RCC 7860 (cell line): Measurements from ENCODE around the gene ANKRD52.
A peak's percentile ranks its signal among the peaks of the same experiment; 100 is the strongest.
"Not testable (repeated sequence)": the region's sequence is repeated elsewhere in the genome, so short reads cannot be mapped to it uniquely, and the experiment has no call there.

ENCODE experiments used
- DNase-seq: peaks from one replicate; pipeline ENCODE4 v3.0.0-alpha.2; 2015; ENCODE audit warnings: low spot score
- FAIRE-seq: peaks from 2 replicates; lab custom pipeline; 2012; peaks lifted over from hg19 to GRCh38; lab: Jason Lieb, UNC

The ANKRD52 gene

DNA sequence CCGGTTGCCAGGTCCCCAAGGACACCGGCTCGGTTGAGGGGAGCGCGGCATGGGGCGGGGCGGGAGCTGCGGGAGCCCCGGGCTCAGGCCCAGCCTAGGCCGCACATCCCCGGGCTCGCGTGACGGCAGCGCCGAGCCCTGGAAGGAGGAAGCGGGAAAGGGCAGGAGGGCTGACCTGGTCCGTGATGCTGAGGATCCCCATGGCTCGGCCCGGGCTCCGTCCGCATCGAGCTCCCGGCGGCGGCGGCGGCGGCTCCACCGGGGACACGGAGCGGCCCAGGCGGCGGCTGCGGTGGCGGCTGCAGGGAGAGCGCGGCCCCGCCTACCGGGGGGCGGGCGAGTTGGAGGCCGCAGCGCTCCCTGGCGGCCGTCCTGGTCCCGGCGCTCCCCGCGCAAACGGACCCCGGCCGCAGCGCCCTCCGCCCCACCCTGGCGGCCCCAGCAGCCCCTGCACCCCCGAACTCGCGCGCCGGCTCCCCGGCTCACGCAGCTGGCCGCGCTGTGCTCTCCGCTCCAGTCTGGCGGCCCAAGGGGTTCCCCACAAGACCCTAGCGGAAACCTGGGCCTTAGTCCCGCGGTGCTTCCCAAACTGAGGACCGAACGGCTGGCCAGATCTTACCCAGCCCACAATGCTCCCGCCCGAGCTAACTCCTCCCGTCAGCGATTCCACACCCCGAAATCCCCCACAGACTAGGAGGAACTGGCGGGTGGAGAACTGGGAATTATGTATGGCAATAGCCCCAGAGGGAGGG, at the start of gene ANKRD52:
Gene ANKRD52, minus strand, starts transcription at position 317 of the 752 bp plus-strand sequence. Its CDS starts 115 bp downstream, at position 202.
- FAIRE-seq (no peak), DNase-seq (peak; percentile 17)

DNA sequence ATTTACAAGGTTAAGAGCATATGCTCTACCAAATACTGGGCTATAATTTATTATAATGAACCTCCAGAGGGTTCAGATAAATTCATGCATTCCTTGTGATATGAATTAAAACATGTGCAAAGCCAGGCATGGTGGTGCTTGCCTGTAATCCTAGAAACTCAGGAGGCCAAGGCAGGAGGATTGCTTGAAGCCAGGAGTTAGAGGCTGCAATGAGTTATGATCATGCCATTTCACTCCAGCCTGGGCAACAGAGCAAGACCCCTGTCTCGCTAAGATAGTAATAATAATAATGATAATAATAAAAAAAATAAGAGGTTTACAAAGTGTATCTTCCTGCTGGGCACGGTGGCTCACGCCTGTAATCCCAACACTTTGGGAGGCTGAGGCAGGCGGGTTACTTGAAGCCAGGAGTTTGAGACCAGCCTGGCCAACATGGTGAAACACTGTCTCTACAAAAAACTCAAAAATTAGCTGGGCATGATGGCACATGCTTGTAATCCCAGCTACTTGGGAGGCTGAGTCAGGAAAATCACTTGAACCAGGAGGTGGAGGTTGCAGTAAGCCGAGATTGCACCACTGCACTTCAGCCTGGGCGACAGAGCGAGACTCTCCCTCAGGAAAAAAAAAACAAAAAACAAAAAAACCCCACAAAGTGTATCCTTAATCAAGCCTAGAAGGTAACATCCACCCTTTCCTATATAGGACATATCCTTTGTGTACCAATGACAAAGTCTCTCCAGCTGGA, 49.2 kb upstream of the ANKRD52 start:
- DNase-seq (no peak), FAIRE-seq (no peak)

DNA sequence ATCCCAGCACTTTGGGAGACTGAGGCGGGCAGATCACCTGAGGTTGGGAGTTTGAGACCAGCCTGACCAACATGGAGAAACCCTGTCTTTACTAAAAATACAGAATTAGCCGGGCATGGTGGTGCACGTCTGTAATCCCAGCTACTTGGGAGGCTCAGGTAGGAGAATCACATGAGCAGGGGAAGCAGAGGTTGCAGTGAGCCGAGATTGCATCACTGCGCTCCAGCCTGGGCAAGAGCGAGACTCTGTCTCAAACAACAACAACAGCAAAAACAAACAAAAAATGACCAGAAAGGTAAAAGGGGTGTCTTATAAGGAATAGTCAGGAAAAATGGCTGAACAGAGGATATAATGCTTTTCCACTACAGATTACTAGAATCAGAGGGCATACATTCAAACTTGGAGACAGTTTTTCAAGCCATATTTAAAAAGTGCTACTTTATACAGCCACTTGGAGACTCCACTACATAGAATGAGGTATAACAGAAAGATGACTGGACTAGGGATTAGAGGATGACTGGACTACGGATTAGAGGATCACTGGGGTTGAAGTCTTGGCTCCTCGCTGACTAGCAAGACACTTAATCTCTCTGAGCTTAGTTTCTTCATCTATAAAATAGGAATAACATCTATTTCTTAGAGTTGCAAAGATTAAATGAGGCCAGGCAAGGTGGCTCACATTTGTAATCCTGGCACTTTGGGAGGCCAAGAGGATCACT, 46.8 kb upstream of the ANKRD52 start:
- FAIRE-seq = no peak

DNA sequence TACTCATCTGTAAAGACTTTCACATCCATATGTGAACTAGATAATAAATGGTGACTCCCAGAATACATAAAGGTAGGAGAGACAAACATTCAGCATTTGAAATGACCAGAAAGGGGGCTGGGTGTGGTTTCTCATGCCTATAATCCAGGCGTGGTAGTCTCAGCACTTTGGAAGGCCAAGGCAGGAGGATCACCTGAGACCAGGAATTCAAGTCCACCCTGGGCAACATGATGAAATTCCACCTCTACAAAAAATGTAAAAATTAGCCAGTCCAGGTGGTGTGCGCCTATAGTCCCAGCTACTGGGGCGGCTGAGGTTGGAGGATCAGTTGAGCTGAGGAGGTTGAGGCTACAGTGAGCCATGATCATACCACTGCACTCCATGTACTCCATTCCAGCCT, 46.1 kb upstream of the ANKRD52 start:
- no peak for FAIRE-seq
- no peak for DNase-seq

More for the DNA sequence above, 46.8 kb upstream of the ANKRD52 start:
- DNase-seq = no peak

DNA sequence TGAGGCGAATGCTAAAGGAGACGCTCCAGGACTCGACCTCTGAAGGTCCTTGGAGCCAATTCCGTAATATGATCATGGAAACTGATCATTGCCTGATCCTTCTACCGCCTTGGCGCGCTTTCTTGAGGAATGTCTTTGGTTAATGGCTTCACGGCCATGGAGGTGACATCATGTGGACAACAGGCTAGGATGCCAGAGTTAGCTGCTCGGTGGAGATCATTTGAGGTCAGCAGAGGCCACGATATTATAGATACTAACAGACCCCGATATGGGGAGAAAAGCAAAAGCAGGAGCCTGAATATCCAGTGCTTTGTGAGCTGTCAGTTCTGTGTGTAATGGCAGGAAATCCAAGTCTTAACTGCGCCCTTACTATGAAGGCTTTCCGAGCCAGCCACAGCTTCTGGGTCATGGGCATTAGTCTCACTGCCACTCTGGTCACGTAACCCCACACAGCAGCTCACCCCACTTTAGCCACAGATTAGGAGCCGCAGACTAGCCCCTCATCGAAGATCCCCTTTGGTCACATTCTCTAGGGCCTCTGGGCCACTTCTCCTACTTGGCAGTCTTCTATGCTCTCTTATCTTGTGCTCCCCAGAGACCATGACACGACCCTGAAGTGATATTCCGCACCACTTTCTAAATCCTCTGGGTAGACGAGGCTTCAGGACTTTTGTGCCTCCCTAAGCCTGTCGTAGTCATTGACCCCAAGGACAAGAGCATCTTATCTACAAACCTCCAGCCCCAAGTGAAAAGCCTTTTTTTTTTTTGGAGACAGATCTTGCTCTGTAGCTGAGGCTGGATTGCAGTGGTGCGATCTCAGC, 42.7 kb upstream of the ANKRD52 start:
- DNase-seq (no peak), FAIRE-seq (no peak)

DNA sequence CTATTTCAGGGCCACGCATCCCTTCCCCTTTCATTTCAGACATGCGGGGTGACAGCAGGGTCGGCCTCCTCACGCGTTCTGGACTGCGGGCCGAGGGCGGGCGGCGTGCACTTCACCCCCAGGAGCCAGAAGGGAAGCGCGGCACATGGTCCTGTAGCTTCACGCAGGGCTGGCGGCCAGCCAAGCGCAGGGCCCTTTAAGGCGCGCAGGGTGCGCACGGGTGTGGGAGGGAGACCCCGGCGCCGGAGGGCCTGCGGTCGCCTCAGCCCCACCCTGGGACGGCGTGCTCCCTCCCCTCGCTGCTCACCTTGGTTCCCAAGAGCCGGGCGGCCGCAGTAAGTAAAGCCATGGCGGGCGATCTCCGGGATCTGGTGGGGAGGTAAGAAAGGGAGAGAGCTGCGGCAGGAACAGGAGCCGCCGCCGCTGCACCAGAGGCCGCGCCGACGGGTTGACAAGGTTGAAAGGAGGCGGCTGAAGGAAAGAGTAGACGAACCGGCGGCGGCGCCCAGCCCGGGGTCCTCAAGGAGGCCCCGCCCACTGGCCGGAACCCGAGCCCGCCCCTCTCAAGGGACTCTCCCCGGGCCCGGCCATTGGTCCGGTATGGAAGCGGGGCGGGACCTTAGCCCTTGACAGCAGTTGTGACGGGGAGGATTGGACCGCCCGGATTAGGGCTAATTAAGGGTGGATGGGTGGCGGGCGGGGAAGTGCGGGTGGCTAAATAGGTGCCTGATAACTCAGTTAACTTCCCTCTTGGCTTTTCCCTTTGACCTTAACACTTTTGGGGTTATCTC, 41.9 kb upstream of the ANKRD52 start, which contains the start of gene CS:
Gene CS, minus strand, starts transcription at position 478 of the 791 bp plus-strand sequence. Its CDS starts 129 bp downstream, at position 349.
- DNase-seq (peak; percentile 91), FAIRE-seq (peak; percentile 72)

DNA sequence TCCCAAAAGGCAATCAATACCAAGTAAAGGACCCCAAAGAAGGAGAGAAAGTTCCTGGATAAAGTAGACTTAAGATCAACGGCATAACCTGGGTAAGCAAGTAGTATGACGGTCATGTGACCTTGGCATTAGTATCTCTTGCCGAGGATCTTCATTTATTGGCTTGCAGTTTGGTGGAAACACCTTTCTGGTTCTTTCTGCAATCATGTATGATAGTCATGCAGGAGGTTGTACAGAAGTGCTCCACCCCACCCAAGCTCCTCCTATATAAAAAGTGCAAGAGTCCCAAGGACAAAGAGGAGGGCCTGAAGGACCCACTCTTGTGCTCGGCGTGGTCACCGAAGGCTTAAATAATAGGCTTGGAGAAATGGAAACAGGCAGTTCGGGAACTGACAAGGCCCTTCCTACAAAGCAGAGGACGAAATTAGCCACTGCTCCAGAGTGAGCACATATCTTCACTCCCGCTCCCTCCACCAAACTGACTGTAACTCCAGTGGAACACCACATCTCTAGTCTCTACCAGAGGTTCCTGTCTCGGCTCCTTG, 41.2 kb upstream of the ANKRD52 start:
- no peak for FAIRE-seq
- DNase-seq = no peak

DNA sequence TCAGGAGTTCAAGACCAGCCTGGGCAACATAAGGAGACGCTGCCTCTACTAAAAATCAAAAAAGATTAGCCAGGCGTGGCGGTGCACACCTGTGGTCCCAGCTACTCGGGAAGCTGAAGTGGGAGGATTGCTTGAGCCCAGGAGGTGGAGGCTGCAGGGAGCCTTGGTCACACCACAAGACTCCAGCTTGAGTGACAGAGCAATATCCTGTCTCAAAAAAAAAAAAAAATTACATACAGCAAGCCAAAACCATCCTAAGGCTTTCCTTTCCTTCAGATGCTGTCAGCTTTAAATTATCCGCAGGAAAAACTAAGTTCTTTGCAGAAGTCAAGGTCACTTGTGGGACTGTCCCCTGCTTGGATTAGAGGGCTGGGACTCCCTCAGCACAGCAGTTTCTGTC, 40.6 kb upstream of the ANKRD52 start:
- FAIRE-seq (no peak), DNase-seq (no peak)

DNA sequence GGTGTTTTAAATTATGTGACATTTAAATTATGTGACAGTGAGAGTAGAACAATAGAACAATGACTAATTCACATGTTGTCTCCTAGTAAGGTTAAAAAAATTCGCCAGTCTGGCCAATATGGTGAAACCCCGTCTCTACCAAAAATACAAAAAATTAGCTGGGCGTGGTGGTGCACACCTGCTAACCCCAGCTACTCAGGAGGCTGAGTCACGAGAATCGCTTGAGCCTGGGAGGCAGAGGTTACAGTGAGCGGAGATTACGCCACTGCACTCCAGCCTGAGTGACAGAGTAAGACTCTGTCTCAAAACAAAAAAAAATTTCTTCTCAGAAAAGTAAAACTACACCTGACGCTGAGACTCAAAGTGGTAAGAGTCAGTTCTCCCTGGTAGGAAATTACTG, 39.2 kb upstream of the ANKRD52 start:
- DNase-seq (no peak), FAIRE-seq (no peak)

DNA sequence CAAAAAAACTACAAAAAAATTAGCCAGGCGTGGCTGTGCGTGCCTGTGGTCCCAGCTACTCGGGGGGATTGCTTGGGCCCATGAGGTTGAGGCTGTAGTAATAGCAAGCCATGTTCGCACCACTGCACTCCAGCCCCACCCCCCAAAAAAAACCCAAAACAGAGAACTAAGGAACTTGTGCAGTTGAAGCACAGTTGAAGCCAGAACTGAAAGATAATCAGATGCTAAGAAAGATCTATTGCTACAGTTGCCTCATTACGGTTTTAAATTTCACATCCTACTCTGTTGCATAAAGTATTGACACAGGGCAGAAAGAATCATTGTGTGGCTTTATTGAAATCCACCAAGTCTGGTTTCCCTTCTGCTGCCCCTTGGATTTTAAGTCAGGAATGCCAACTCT, 38.1 kb upstream of the ANKRD52 start:
- DNase-seq = no peak

DNA sequence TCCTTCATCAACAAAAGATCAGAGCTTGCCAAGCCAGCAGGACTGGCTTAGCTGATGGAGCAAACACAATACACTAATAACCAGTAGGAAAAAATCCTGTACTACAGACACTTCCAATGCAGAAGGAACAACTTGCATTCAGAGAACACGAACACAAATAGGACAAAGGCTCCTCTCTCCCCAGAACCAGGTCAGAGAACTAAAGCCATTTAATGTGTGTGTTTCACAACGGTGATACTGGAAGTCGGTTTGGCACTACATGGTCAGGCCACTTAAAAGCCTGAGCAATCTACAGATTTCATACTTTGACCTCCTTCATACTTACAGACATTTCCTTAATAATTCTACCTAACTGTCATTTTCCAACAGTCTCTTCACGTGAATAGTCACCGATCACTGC, 35.6 kb upstream of the ANKRD52 start:
- no peak for FAIRE-seq
- DNase-seq = no peak

More for the DNA sequence above, 38.1 kb upstream of the ANKRD52 start:
- FAIRE-seq = no peak

DNA sequence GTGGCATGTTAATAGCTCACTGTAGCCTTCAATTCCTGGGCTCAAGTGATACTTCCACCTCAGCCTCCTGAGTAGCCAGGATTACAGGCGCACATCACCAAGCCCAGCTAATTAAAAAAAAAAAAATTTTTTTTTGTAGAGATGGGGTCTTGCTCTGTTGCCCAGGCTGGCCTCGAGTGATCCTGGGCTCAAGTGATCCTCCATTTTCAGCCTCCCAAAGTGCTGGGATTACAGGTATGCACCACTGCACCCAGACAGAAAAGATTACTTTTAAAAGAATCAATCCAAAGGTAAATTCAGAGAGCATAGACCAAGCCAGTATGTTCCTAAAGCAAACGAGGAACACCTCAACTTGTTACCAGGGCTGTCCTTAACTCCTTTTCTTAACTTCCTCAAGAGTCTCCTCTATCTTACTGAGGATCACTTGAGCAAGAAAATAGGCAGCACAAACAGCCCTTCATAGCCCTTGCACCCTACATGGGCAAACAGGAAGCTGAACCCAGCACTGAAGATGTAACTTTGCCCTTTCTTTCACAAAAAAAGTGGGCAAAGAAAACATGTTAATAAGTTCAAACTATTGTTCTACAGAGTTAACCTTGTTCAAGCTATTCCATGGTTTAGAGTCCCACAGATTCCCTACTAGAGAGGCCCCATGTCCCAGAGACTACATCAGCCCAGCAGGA, 30.7 kb upstream of the ANKRD52 start:
- no peak for FAIRE-seq

DNA sequence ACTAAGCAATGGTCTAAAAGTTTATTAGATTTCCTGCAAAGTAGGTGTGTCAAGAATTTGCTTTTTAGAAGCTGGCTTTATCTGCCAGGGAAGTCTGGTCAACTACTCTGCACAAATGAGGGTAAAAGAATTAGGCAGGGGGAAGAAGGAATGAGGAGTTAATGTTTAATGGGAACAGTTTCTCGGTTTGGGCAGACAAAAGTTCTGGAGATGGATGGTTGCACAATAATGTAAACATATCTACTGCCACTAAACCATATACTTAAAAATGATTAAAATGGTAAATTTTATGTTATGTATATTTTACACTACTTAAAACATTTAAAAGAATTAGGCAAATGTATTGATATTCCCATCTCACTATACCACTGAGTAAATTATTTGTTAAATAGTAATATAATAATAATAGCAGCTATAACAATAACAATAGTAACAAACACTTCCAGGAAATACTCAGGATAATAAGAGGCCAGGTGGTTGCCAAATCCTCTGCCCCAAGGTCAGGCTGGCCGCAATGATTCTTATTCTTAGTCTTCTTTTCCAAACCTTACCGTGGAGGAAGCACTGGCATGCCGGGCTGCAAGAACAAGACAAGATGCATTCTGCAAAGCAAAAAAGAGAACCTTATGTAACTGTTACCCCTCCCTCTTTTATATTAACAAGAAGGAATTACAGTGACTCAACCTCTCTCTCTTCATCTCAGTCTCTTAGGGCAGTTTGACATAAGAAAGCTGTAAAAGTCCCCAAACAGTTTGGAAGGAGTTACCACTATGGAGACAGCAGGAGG, 28.1 kb upstream of the ANKRD52 start:
- DNase-seq (no peak), FAIRE-seq (no peak)

More for the DNA sequence above, 30.7 kb upstream of the ANKRD52 start:
- no peak for DNase-seq

DNA sequence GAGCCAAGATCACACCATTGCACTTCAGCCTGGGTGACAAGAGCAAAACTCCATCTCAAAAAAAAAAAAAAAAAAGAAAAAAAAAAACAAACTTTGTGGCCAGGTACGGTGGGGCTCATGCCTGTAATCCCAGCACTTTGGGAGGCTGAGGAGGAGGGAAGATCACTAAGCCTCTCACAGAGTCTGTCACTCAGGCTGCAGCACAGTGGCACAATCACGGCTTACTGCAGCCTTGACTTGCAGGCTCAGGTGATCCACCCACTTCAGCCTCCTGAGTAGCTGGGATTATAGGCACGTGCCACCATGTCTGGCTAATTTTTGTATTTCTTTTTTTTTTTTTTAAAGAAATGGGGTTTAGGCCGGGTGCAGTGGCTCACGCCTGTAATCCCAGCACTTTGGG, 26.1 kb upstream of the ANKRD52 start:
- DNase-seq, FAIRE-seq: not testable (repeated sequence)

DNA sequence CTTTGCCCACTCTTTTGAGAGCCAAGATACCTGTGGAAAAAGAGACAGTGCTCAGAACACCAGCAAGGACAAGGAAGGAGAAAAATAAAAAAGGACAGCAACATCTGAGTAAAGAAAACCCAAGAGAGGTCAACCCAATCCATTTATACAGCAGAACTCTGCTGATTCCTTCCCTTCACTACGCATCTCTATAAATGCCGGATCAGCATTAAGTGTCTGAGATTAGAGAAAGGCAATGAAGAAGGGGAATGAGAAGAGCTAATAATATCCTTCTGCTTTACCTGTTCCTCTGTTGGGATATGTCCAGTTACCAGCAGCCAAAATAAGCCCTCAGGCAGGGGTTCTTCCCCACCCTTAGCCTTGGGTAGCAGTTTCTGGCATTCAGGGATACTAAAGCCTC, 24.4 kb upstream of the ANKRD52 start:
- no peak for FAIRE-seq

DNA sequence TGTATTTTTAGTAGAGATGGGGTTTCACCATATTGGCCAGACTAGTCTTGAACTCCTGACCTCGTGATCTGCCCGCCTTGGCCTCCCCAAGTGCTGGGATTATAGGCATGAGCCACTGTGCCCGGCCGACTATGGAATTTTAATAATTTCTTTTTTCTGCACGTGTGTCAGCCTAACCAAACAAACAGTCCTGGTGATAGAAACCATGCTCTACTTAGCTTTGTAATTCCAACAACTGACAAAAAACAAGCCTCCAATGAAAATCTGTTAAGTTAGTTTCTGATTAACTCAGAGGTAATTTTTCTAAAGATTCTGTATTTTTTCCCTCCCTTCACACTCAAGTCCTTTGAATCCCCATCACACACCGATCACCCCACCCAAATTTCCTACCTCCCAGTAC, 23.8 kb upstream of the ANKRD52 start:
- FAIRE-seq = no peak

More for the DNA sequence above, 24.4 kb upstream of the ANKRD52 start:
- no peak for DNase-seq

DNA sequence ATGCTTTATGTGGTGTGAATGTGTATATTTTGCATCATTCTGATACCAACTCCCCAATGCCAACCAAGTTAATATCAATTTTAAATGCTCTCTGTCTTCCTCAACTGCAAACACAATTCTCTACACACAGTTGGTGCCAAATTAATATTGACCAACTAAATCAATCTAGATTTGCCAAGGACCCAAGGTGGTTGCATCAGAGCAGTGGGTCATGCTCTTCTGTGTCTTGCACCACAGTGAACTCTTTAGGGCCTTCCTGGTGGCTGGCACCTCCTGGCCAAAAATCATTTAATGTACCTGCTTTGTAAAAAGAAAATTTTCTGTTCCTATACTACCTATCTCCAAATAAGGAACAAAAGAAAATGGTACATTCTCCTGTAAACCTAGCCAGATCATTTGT, 22.7 kb upstream of the ANKRD52 start:
- FAIRE-seq = no peak

More for the DNA sequence above, 23.8 kb upstream of the ANKRD52 start:
- no peak for DNase-seq

DNA sequence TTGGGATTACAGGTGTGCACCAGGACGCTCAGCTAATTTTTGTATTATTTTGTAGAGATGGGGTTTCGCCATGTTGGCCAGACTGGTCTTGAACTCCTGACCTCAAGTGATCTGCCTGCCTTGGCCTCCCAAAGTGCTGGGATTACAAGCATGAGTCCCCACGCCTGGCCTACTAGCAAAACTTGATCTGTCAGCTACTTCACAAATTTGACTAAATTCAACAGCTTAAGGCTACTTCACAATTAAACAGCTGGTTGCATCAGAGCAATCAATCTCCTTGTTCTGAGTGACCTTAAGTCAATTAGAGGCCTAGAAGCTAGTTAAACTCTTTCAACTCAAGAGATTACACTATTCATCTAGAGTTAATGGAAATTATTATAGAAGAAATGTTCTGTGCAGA, 20.7 kb upstream of the ANKRD52 start:
- DNase-seq (no peak), FAIRE-seq (no peak)

More for the DNA sequence above, 22.7 kb upstream of the ANKRD52 start:
- no peak for DNase-seq
